Measurements from ENCODE around the gene SLIT2. TPM values are rescaled to one million over a fixed set of nuclear protein-coding genes. Genes with fewer than 3 reads are reported as not detected.

Gene SLIT2
- polyA plus RNA-seq, 1 donor (not counting 4 experiments of a cell fraction or from before 2014, with no cell fraction given): 7.5 TPM

DNA sequence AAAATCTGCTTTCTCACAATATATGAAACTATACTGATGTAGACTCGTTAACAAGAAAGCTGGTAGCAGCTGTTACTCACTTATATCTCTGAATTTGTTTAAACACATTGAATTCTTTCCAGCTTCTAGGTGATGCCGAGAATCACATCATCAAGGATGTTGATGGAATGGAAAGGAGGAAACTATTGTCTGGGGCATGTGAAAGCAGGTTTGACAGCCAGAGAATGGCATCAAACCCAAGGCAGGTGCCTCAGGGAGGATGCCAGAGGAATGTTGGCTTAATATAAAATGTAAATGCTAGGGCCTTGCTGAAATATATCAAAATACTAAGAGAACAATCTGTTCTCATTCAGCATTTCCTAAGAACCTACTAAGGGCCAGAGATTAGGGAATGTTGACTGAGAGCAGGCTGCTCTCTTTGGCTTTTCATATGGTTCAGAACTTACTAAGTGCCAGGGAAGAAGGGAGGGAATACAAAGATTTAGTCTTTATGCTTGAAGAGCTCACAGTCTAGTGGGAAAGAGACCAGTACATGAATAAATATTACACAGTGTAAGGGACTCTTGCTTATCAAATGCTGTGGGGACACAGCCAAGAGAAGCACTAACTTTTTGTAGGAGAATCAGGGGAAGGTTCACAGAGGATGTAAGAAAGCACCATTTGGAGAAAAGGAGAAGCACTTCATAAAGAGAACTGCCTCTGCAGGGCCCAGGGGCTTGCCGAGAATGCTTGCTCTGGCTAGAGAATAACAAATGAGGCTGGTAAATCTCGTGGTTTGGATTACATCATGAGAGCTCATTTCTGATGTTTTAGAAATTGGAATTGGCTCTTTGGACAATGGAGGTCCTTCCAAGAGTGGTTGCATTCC lies 14.7 kb downstream of the SLIT2 start:
- peaks cover 27% of the 10 kb centered on the region for H3K4me1 ChIP-seq (ENCODE audit: control insufficient read depth, extremely low read depth, insufficient read depth, low read length)
- H3K79me2 ChIP-seq (ENCODE audit: control insufficient read depth, insufficient read depth, low read length): peaks cover 2% of the 10 kb centered on the region
- H3K4me3 ChIP-seq (ENCODE audit: control insufficient read depth in 2 of 3, extremely low read depth in 1 of 3, insufficient read depth in 2 of 3, low read depth in 1 of 3, low read length in 3 of 3): no peak overlapping the region
- H2AFZ ChIP-seq (ENCODE audit: control insufficient read depth, low read length): no peak overlapping the region
- peak; percentile 83 for FAIRE-seq
- H3K27me3 ChIP-seq (ENCODE audit: control insufficient read depth, extremely low read depth, insufficient read depth, low read length): no peaks in the 10 kb centered on the region
- peak overlapping the region; percentile 17 for H3K4me2 ChIP-seq (ENCODE audit: control insufficient read depth, extremely low read depth, insufficient read depth, low read depth, low read length)
- no peaks in the 10 kb centered on the region for H4K20me1 ChIP-seq (ENCODE audit: control insufficient read depth, extremely low read depth, insufficient read depth, low read length)
- no peaks in the 10 kb centered on the region for H3K9me3 ChIP-seq (ENCODE audit: control insufficient read depth, low read depth, low read length)
- no peaks in the 10 kb centered on the region for H3K9me1 ChIP-seq (ENCODE audit: control insufficient read depth, extremely low read depth, insufficient read depth, low read length)
- TF ChIP-seq, protein P1, sequence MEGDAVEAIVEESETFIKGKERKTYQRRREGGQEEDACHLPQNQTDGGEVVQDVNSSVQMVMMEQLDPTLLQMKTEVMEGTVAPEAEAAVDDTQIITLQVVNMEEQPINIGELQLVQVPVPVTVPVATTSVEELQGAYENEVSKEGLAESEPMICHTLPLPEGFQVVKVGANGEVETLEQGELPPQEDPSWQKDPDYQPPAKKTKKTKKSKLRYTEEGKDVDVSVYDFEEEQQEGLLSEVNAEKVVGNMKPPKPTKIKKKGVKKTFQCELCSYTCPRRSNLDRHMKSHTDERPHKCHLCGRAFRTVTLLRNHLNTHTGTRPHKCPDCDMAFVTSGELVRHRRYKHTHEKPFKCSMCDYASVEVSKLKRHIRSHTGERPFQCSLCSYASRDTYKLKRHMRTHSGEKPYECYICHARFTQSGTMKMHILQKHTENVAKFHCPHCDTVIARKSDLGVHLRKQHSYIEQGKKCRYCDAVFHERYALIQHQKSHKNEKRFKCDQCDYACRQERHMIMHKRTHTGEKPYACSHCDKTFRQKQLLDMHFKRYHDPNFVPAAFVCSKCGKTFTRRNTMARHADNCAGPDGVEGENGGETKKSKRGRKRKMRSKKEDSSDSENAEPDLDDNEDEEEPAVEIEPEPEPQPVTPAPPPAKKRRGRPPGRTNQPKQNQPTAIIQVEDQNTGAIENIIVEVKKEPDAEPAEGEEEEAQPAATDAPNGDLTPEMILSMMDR (optimal IDR thresholded peaks at IDR 0.05 in 1 of 3, IDR thresholded peaks at IDR 0.05 in 1 of 3, conservative IDR thresholded peaks at IDR 0.05 in 1 of 3; ENCODE audit: extremely low read depth in 1 of 3, insufficient read depth in 2 of 3, low read length in 3 of 3): no peak
- no peak for TF ChIP-seq EZH2 (IDR thresholded peaks at IDR 0.05; ENCODE audit: low read length)
- peak; percentile 56 for DNase-seq (ENCODE audit: low read depth, low spot score)
- no peak overlapping the region for H3K9ac ChIP-seq (ENCODE audit: control insufficient read depth, extremely low read depth, insufficient read depth, low read length)
- no peaks in the 10 kb centered on the region for H3K36me3 ChIP-seq (ENCODE audit: control insufficient read depth in 2 of 2, extremely low read depth in 1 of 2, insufficient read depth in 2 of 2, low read length in 2 of 2)
- dilution Hi-C loops (cut with MboI; ENCODE audit: extremely low pct_ligation_motif_present, low sequenced_read_pairs): no loop called here
- H3K27ac ChIP-seq (ENCODE audit: control insufficient read depth, insufficient read depth, low read length): peak overlapping the region; percentile 21

DNA sequence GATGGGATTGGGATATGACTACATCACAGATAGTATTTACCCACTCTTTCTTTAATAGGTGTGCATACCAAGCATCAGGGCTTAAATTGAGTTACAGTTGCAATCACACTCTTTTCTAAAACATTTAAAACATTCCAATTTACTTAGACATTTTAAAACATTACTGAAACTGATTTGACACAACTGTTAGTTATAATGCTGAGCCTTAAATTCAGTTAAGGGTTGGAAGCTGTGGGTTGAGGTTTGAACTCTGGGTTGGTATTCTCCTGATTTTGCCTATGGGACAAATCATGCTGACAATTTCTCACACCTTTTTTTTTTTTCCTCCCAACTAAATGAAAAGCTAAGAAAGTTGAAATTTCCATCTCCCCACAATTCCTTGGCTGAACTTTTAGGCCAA lies 16.3 kb downstream of the SLIT2 start:
- H2AFZ ChIP-seq (ENCODE audit: control insufficient read depth, low read length): no peak overlapping the region
- no peak overlapping the region for H3K9ac ChIP-seq (ENCODE audit: control insufficient read depth, extremely low read depth, insufficient read depth, low read length)
- H3K4me1 ChIP-seq (ENCODE audit: control insufficient read depth, extremely low read depth, insufficient read depth, low read length): peaks cover 30% of the 10 kb centered on the region
- dilution Hi-C loops (cut with MboI; ENCODE audit: extremely low pct_ligation_motif_present, low sequenced_read_pairs): no loop called here
- H3K4me3 ChIP-seq (ENCODE audit: control insufficient read depth in 2 of 3, extremely low read depth in 1 of 3, insufficient read depth in 2 of 3, low read depth in 1 of 3, low read length in 3 of 3): no peak overlapping the region
- no peaks in the 10 kb centered on the region for H4K20me1 ChIP-seq (ENCODE audit: control insufficient read depth, extremely low read depth, insufficient read depth, low read length)
- H3K27ac ChIP-seq (ENCODE audit: control insufficient read depth, insufficient read depth, low read length): no peak overlapping the region
- FAIRE-seq: no peak
- H3K9me3 ChIP-seq (ENCODE audit: control insufficient read depth, low read depth, low read length): no peaks in the 10 kb centered on the region
- DNase-seq (ENCODE audit: low read depth, low spot score): no peak
- no peaks in the 10 kb centered on the region for H3K36me3 ChIP-seq (ENCODE audit: control insufficient read depth in 2 of 2, extremely low read depth in 1 of 2, insufficient read depth in 2 of 2, low read length in 2 of 2)
- H3K4me2 ChIP-seq (ENCODE audit: control insufficient read depth, extremely low read depth, insufficient read depth, low read depth, low read length): no peak overlapping the region
- peaks cover 5% of the 10 kb centered on the region for H3K79me2 ChIP-seq (ENCODE audit: control insufficient read depth, insufficient read depth, low read length)
- TF ChIP-seq, protein P1 (optimal IDR thresholded peaks at IDR 0.05 in 1 of 3, IDR thresholded peaks at IDR 0.05 in 1 of 3, conservative IDR thresholded peaks at IDR 0.05 in 1 of 3; ENCODE audit: extremely low read depth in 1 of 3, insufficient read depth in 2 of 3, low read length in 3 of 3): no peak
- TF ChIP-seq EZH2 (IDR thresholded peaks at IDR 0.05; ENCODE audit: low read length): no peak
- no peaks in the 10 kb centered on the region for H3K27me3 ChIP-seq (ENCODE audit: control insufficient read depth, extremely low read depth, insufficient read depth, low read length)
- no peaks in the 10 kb centered on the region for H3K9me1 ChIP-seq (ENCODE audit: control insufficient read depth, extremely low read depth, insufficient read depth, low read length)

Measured in keratinocyte (primary cell).